ENCODE measurements around the gene SUCLG2. TPM values are rescaled to one million over a fixed set of nuclear protein-coding genes. Genes with fewer than 3 reads are reported as not detected.

Gene SUCLG2
- total RNA-seq, 1 experiment from 2014 or later, result 38.5 TPM

DNA sequence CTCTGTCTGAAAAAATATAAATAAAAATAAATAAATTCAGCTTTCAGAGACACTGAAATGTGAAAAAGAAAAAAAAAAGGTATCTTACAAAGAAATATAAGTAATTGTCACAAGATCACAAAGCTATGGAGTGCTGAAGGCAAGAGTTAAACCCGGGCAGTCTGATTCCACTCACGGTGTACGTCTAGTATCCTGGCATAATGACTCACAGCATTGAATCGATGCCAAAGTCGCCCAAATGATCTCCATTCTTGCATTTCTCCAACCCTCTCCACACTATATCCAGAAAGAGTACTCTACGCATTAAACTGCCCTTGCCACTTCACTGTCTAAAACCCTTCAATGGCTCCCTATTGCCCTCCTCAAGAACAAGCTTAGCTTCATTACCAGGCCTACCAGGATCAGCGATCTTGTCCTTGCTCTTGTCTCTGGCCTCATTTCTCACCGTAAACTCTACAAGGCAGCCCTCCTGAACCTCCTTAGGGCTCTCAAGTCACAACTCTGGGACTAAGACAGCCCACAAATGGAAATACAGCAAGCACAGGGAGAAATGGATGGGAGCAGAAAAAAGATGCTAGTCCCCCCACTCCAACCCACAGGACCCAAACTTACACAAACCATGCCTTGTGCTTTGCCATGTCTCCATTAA lies 7.7 kb downstream of the SUCLG2 start:
- Histone ChIP-seq H2BK15ac (ENCODE audit: low read depth, low read length) (no peak overlapping the region), H2BK5ac (ENCODE audit: insufficient read length, low read length) (no peak overlapping the region), H3T11ph (ENCODE audit: low read length) (no peak overlapping the region), H3K4ac (ENCODE audit: low read depth, low read length) (no peak overlapping the region), H3K23ac (ENCODE audit: insufficient read length, low read depth, low read length) (no peak overlapping the region), H2BK20ac (ENCODE audit: low read depth, low read length, poor library complexity, severe bottlenecking) (no peak overlapping the region), H4K8ac (replicated peaks; ENCODE audit: insufficient read length, low read depth, low read length) (no peak overlapping the region), H4K20me1 (ENCODE audit: control insufficient read depth, insufficient read depth, insufficient read length) (no peaks in the 10 kb centered on the region), H4K5ac (ENCODE audit: insufficient read length, low read depth, low read length) (no peak overlapping the region), H3K9ac (ENCODE audit: extremely low read depth, insufficient read length, low read length) (no peak overlapping the region), H3K4me2 (ENCODE audit: insufficient read depth, insufficient read length, low read length) (no peak overlapping the region), H4K91ac (ENCODE audit: insufficient read length, low read depth, low read length) (no peak overlapping the region), H2BK120ac (ENCODE audit: low read depth, low read length, poor library complexity, severe bottlenecking) (no peak overlapping the region), H2AFZ (ENCODE audit: low read length) (no peak overlapping the region), H3K79me1 (ENCODE audit: insufficient read depth, low read depth, low read length, poor library complexity, severe bottlenecking) (no peaks in the 10 kb centered on the region), H3K56ac (ENCODE audit: insufficient read length, low read depth, low read length) (no peak overlapping the region), H3K18ac (ENCODE audit: insufficient read length, low read depth, low read length) (no peak overlapping the region), H3K23me2 (ENCODE audit: insufficient read length, low read depth, low read length, poor library complexity, severe bottlenecking) (no peaks in the 10 kb centered on the region), H3K4me1 (ENCODE audit: insufficient read depth, low read length) (no peaks in the 10 kb centered on the region), H3K9me3 (ENCODE audit: control insufficient read depth, low read depth, low read length) (no peaks in the 10 kb centered on the region), H3K27me3 (ENCODE audit: insufficient read depth, low read length) (no peaks in the 10 kb centered on the region), H2BK12ac (ENCODE audit: insufficient read length, low read depth, low read length) (no peak overlapping the region), H3K14ac (ENCODE audit: insufficient read depth, low read length) (no peak overlapping the region), H3K79me2 (ENCODE audit: insufficient read depth, low read length) (no peaks in the 10 kb centered on the region), H3K27ac (ENCODE audit: insufficient read length, low read depth, low read length) (no peak overlapping the region), H2AK5ac (ENCODE audit: insufficient read length, low read length) (no peak overlapping the region)
- H3K27me3 Mint-ChIP-seq (ENCODE audit: low read depth), result no peaks in the 10 kb centered on the region; the same call in 1 of the 2 replicates
- H3K27ac Mint-ChIP-seq, result peak overlapping the region in 1 of 3 experiments; percentile 89; a peak in 2 of 7 replicates
- H3K4me1 Mint-ChIP-seq, result peaks cover 7 to 12% of the 10 kb centered on the region in 2 experiments
- H3K9me3 Mint-ChIP-seq, result no peaks in the 10 kb centered on the region; a peak in 1 of 5 replicates
- TF ChIP-seq, protein P1, sequence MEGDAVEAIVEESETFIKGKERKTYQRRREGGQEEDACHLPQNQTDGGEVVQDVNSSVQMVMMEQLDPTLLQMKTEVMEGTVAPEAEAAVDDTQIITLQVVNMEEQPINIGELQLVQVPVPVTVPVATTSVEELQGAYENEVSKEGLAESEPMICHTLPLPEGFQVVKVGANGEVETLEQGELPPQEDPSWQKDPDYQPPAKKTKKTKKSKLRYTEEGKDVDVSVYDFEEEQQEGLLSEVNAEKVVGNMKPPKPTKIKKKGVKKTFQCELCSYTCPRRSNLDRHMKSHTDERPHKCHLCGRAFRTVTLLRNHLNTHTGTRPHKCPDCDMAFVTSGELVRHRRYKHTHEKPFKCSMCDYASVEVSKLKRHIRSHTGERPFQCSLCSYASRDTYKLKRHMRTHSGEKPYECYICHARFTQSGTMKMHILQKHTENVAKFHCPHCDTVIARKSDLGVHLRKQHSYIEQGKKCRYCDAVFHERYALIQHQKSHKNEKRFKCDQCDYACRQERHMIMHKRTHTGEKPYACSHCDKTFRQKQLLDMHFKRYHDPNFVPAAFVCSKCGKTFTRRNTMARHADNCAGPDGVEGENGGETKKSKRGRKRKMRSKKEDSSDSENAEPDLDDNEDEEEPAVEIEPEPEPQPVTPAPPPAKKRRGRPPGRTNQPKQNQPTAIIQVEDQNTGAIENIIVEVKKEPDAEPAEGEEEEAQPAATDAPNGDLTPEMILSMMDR (conservative IDR thresholded peaks at IDR 0.05), result no peak
- peaks cover 0 to 6% (median 6%) of the 10 kb centered on the region in 3 experiments; a peak in 4 of 7 replicates for H3K36me3 Mint-ChIP-seq (ENCODE audit: insufficient read depth in 1 of 3, low read depth in 3 of 3)
- no peak for DNase-seq
- H3K4me3 Mint-ChIP-seq, result no peak overlapping the region
- WGBS (ENCODE audit: extremely low coverage, insufficient read length, low lambda C conversion rate), result no CpG with 5 or more reads among the region's 8 CpGs

Data from H9 (cell line).